Measurements from ENCODE around the gene GIMAP2.
"Not testable (repeated sequence)": the region's sequence is repeated elsewhere in the genome, so short reads cannot be mapped to it uniquely, and the experiment has no call there.

GIMAP2 gene

DNA sequence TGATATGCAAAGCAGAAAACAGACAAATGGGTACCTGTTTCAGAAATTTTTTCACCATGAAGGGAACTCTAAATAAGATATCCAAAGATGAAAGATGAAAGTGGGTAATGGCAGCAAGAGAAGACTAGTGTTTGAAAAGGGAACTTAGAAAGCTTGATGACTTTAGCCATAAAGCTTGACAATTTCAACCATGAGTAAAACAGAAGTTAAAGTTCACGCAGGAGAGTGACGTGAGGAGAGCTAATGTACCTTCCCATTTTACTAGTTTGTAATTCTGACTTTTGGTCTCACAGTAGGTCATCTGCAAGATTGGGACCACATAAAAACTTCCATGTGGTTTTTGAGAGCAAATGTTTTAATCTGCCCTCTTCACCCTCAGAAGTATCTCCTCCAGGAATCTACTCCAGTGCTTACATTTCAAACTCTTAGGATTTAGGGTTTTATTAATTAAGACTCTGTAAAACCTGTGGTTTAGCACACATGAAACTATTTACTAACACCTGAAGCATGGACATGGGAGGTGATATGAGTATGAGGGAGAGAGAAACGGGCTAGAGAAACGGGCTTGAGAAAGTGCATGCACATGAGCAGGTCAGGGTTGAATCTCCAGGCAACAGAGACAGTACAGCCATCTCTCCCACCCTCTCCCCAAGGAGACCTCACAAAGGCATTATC is 24.4 kb upstream of the GIMAP2 start:
- no peak overlapping the region for H3K4me2 ChIP-seq (ENCODE audit: insufficient read depth, low read length)
- peak overlapping the region; percentile 69 for H3K27ac ChIP-seq (ENCODE audit: low read length)
- ATAC-seq (ENCODE audit: insufficient read depth, low read depth) (no peak), DNase-seq (no peak)
- peaks cover 53% of the 10 kb centered on the region for H3K4me1 ChIP-seq (ENCODE audit: insufficient read depth, low read length)
- H3K27me3 ChIP-seq (ENCODE audit: insufficient read depth, low read length, poor library complexity) = no peaks in the 10 kb centered on the region
- peaks cover 28% of the 10 kb centered on the region for H3K9me3 ChIP-seq (ENCODE audit: insufficient read depth, low read length, severe bottlenecking)
- H4K20me1 ChIP-seq (ENCODE audit: insufficient read depth, low read length) = no peaks in the 10 kb centered on the region
- H3K36me3 ChIP-seq (ENCODE audit: insufficient read depth, low read length) = peaks cover 9% of the 10 kb centered on the region; the same call in 1 of the 2 replicates
- H2AFZ ChIP-seq (ENCODE audit: low read depth, low read length) = peak overlapping the region; percentile 36; the same call in 1 of the 2 replicates
- H3K79me2 ChIP-seq (ENCODE audit: insufficient read depth, low read length) = peaks cover 12% of the 10 kb centered on the region; the same call in 1 of the 2 replicates
- H3K4me3 ChIP-seq (ENCODE audit: low read depth in 1 of 2, low read length in 2 of 2) = no peak overlapping the region
- H3K9ac ChIP-seq (ENCODE audit: low read depth, low read length) = no peak overlapping the region
- TF ChIP-seq EZH2 (IDR thresholded peaks at IDR 0.05; ENCODE audit: borderline replicate concordance, low read depth, low read length, severe bottlenecking) = no peak
- TF ChIP-seq, protein P1, sequence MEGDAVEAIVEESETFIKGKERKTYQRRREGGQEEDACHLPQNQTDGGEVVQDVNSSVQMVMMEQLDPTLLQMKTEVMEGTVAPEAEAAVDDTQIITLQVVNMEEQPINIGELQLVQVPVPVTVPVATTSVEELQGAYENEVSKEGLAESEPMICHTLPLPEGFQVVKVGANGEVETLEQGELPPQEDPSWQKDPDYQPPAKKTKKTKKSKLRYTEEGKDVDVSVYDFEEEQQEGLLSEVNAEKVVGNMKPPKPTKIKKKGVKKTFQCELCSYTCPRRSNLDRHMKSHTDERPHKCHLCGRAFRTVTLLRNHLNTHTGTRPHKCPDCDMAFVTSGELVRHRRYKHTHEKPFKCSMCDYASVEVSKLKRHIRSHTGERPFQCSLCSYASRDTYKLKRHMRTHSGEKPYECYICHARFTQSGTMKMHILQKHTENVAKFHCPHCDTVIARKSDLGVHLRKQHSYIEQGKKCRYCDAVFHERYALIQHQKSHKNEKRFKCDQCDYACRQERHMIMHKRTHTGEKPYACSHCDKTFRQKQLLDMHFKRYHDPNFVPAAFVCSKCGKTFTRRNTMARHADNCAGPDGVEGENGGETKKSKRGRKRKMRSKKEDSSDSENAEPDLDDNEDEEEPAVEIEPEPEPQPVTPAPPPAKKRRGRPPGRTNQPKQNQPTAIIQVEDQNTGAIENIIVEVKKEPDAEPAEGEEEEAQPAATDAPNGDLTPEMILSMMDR (IDR thresholded peaks at IDR 0.05; ENCODE audit: borderline replicate concordance, extremely low read depth, low read length, poor library complexity, severe bottlenecking) = no peak

- H3K4me2 ChIP-seq (ENCODE audit: insufficient read depth, low read length); H4K20me1 ChIP-seq (ENCODE audit: insufficient read depth, low read length); DNase-seq; ATAC-seq (ENCODE audit: insufficient read depth, low read depth); H3K4me3 ChIP-seq (ENCODE audit: low read depth in 1 of 2, low read length in 2 of 2); H3K27me3 ChIP-seq (ENCODE audit: insufficient read depth, low read length, poor library complexity); H3K36me3 ChIP-seq (ENCODE audit: insufficient read depth, low read length); H3K9ac ChIP-seq (ENCODE audit: low read depth, low read length); H2AFZ ChIP-seq (ENCODE audit: low read depth, low read length): not testable (repeated sequence)
- Histone ChIP-seq H3K9me3 (ENCODE audit: insufficient read depth, low read length, severe bottlenecking) (peaks cover 14% of the 10 kb centered on the region), H3K79me2 (ENCODE audit: insufficient read depth, low read length) (peaks cover 22% of the 10 kb centered on the region), H3K4me1 (ENCODE audit: insufficient read depth, low read length) (peaks cover 71% of the 10 kb centered on the region), H3K27ac (ENCODE audit: low read length) (peak overlapping the region; percentile 83)
Observed at GRCh38 chr7:150662821-150663220, 22.7 kb upstream of the GIMAP2 start.

GRCh38 chr7:150663802-150664494 is 21.6 kb upstream of the GIMAP2 start:
- Histone ChIP-seq H3K9me3 (ENCODE audit: insufficient read depth, low read length, severe bottlenecking) (peaks cover 5% of the 10 kb centered on the region), H4K20me1 (ENCODE audit: insufficient read depth, low read length) (no peaks in the 10 kb centered on the region), H3K27ac (ENCODE audit: low read length) (peak overlapping the region; percentile 83), H2AFZ (ENCODE audit: low read depth, low read length) (no peak overlapping the region), H3K36me3 (ENCODE audit: insufficient read depth, low read length) (no peaks in the 10 kb centered on the region; the same call in 1 of the 2 replicates), H3K4me2 (ENCODE audit: insufficient read depth, low read length) (peak overlapping the region; percentile 19), H3K27me3 (ENCODE audit: insufficient read depth, low read length, poor library complexity) (no peaks in the 10 kb centered on the region), H3K79me2 (ENCODE audit: insufficient read depth, low read length) (peaks cover 22% of the 10 kb centered on the region), H3K9ac (ENCODE audit: low read depth, low read length) (peak overlapping the region; percentile 44), H3K4me3 (ENCODE audit: low read depth in 1 of 2, low read length in 2 of 2) (peak overlapping the region in 1 of 2 experiments; percentile 2; a peak in 1 of 4 replicates), H3K4me1 (ENCODE audit: insufficient read depth, low read length) (peaks cover 82% of the 10 kb centered on the region)
- peak; percentile 60 for ATAC-seq (ENCODE audit: insufficient read depth, low read depth)
- TF ChIP-seq EZH2 (IDR thresholded peaks at IDR 0.05; ENCODE audit: borderline replicate concordance, low read depth, low read length, severe bottlenecking) = no peak
- TF ChIP-seq, protein P1 (IDR thresholded peaks at IDR 0.05; ENCODE audit: borderline replicate concordance, extremely low read depth, low read length, poor library complexity, severe bottlenecking) = no peak
- DNase-seq = peak; percentile 83
